Fibroblast of skin of right quadriceps (primary cell): ENCODE results near the gene TMEM256.
"Not testable (repeated sequence)": the region's sequence is repeated elsewhere in the genome, so short reads cannot be mapped to it uniquely, and the experiment has no call there.

ENCODE experiments used
- DNase-seq: peaks from one replicate; pipeline ENCODE4 v3.0.0-alpha.2; 2013

TMEM256 gene

DNA sequence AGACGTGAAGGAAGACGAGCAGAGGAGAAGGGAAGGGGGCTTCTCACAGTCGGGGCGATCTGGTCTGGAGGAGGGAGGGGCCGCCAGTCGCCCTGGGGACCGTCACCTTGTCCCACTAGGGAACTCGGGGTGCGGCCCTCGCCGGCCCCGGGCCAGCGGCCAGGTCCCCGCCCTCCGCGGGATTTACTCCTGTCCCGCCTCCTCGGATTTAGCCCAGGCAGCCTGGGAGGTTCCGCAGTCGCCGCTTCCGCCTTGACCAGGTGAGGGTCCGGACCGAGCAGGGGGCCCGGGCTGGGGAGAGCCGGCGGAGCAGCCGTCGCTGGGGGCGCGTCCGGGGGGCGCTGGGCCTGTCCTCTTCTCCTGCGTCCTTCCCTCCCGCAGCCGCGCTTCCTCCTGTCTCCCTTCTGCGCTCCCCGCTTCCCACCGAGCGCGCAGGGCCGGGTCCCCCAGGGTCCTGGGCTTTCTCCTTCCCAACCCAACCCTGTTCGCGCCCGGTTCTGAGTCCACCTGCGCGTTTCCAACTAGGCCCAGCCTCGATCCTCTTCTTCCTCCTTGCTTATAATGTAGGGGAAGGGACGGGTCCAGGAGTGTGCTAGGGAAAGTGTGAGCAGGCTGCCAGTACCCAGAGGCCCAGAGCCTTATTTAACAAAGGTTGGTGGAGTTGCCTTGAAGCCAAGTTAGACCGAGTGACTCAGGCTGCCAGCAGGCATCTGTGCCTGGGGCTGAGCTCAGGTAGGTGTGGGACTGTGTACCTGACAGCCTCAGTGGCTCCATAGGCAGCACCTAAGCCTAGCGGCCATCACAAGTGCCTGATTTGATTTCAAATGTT, 22.8 kb downstream of the TMEM256 start, which contains the start of gene TNK1:
Gene TNK1 (plus strand): TSS at position 235 of the 829 bp plus-strand sequence. CDS start 1,838 bp downstream, outside the sequence.
- no peak for DNase-seq

DNA sequence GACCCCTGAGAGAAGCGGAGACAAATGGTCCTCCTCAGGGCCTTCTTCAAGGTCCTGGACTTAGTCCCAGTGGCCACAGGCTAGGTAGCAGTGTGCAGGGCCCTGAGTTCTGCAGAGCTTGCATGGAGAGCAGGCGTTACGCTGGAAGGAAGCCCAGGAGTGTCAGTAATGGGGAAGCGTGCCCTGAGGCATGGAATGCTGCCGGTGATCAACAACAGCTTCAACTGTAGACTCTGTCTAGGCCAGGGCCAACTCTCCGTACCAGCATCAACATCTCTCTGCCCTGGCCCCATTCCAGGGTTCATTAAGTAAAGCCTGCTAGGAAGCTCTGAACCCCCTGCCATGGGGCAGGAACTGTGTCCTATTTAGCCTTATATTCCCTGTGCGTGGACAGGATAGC, 23.6 kb downstream of the TMEM256 start:
- DNase-seq: peak; percentile 25

DNA sequence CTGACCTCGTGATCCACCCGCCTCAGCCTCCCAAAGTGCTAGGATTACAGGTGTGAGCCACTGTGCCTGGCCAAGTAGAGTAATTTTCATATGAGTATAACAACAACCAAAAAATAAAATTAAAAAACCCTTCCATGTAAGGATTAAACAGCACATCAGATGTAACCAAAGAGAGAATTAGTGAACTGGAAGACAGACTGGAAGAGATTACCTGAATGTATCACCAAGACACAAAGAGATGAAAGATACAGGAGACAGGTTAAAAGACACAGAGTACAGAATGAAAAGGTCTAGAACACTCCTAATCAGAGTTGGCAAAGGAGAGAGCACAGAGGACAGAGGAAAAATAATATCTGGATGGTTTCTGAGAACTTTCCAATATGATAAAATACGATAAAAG, 24.8 kb downstream of the TMEM256 start:
- DNase-seq: no peak

DNA sequence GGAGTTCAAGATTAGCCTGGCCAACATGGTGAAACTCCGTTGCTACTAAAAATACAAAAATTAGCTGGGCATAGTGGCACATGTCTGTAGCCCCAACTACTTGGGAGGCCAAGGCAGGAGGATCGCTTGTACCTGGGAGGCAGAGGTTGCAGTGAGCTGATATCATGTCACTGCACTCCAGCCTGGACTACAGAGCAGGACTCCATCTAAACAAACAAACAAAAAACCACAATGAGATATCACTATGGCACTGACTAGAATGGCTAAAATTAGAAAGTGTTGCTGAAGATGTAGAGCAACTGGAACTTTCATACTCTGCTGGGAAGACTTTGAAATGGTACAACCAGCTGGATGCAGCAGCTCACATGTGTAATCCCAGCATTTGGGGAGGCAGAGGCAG, 29.5 kb downstream of the TMEM256 start:
- DNase-seq: no peak

DNA sequence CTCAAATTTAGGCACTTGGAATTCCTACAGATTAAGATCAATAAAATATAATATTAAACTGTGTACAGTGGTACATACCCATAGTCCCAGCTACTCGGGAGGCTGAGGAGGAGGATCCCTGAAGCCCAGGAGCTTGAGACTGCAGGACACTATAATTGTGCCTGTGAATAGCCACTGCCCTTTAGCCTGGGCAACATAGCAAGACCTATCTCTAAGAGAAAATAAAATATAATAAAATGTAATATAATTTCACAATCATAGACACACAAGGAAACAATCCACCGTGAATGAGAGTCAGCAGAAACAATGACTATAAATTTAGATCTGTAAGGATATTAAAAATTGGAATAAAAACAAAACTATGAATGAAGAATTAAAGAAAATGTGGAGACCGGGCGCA, 33.0 kb downstream of the TMEM256 start:
- no peak for DNase-seq

DNA sequence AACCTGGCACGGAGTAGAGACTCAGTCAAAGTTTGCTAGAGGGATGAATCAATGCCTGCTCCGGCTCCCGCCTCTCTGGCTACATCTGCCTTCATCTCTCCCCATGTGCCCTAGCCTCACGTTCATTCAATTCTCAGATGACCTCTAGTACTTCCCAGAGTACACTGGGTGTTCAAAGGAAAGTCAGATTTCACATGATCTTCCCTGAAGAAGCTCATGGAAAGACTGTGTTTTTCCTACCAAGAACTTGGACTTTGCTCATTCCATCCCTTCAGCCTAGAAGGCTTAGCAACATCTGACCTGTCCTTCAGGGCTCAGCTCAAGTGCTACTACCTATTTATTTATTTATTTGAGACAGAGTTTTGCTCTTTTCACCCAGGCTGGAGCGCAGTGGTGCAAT, 34.1 kb downstream of the TMEM256 start:
- no peak for DNase-seq

DNA sequence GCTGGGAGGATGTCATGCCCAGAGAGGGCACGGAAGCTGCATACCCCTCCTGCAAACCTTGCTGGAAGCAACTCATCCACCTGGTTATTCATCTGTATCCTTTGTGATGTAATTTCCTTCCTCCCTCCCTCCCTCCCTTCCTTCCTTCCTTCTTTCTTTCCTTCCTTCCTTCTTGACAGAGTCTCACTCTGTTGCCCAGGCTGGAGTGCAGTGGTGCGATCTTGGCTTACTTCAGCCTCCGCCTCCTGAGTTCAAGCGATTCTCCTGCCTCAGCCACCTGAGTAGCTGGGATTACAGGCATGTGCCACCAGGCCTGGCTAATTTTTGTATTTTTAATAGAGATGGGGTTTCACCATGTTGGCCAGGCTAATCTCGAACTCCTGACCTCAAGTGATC, 35.3 kb downstream of the TMEM256 start:
- not testable (repeated sequence) for DNase-seq

DNA sequence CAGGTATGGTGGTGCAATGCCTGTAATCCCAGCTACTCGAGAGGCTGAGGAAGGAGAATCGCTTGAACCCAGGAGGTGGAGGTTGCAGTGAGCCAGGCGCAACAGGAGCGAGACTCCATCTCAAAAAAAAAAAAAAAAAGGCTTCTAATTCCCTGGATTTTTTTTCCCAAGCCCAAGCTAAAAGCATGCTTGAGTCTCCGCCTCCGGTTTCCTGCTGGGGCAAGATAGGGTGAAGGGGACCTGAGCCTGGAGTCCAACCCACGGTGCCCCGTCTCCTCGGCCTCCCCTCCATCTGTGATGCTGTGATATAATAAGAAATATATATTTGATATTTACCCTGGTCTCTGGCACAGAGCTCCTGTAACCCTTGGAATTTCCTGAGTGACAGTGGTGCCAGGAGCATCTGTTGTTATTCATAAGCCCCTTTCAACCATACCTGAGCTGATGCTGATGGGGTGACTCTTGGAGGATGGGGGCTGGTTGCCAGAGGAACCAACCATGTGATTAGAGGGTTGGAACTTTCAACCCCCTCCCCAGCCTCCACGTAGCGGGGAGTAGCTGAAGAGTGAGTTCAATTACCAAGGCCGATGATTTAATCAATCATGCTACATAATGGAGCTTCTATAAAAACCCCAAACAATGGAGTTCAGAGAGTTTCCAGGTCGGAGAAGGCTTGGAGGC, 35.8 kb downstream of the TMEM256 start:
- DNase-seq: no peak

DNA sequence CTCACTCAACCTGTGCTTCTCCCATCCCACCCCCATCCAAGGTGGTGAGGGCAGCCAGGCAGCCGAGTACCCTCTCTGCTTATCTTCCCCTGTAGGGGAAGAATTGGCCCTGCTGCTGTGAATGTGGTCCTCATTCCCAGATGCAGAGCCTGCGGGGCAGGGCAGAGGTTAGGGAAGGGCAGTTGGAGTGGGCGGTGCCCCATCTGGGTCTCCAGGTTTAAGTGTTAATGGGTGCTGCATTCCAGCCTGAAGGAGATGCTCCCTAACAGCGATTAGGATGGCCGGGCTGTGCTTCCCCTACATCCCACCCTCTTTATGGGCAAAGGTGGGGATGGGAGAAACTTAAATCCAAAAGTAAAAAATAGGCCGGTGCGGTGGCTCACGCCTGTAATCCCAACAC, 36.8 kb downstream of the TMEM256 start:
- DNase-seq: no peak

DNA sequence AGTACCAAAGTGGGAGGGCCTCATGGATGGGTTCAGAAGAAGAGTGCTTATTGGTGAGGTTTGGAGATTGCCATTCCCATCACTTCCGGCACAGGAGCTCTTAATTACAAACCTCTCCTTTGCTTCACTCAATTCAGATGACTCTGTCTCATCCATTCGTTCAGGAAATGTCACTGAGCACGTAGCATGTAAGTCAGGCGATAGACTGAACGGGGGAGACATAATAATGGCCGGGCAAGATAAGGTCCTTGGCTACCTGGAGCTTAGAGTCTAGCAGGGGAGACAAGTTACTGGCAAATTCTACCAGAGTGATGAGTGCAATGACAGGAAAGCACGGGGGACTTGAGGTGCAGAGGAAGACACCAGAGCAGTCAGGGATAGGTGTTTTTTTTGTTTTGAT, 37.9 kb downstream of the TMEM256 start:
- not testable (repeated sequence) for DNase-seq

DNA sequence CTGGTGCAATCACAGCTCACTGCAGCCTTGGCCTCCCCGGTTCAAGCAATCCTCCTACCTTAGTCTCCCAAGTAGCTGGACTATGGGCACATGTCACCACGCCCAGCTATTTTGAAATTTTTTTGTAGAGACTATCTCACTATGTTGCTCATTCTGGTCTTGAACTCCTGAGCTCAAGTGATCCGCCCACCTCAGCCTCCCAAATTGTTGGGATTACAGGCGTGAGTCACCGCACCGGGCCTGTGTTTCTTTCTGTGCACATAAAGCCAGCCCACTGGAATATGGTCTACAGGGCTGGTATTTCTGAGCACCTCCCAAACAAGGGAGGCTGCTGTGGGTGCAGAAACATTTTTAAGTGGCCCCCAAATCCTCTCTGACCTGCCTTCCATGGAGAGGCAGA, 40.6 kb downstream of the TMEM256 start:
- no peak for DNase-seq

DNA sequence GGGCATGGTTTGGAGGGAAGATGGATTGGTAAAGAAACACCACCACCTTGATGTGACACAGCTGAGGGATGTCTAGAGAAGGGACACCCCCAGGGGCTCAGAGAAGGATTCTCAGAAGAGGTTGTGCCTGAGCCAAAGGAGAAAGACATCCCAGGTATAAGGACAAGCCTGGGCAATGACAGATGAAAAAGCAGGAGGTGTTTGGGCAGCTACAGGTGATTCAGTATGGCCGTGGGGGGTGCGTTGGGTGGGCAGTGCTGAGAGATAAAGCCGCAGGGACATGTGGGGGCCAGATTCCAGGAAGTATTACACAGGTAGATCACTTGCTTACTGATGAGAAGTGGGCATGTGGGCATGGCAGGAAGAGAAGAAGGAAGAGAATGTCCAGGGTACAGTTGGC, 42.0 kb downstream of the TMEM256 start:
- DNase-seq: no peak

DNA sequence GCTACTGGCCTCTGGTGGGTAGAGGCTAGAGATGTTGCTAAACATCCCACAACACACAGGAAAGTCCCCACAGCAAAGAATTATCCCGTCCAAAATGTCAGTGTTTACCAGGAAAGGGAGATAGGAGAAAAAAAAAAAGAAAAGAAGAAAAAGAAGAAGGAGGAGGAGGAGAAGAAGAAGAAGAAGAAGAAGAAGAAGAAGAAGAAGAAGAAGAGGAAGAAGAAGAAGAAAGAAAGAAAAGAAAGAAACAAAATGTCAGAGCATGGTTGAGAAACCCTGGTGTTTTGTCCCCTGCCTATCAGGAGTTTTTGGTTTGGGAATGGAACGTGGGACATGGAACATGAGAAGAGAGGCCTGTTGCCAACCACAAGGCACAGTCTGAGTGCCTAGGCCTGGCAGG, 46.5 kb downstream of the TMEM256 start:
- no peak for DNase-seq

DNA sequence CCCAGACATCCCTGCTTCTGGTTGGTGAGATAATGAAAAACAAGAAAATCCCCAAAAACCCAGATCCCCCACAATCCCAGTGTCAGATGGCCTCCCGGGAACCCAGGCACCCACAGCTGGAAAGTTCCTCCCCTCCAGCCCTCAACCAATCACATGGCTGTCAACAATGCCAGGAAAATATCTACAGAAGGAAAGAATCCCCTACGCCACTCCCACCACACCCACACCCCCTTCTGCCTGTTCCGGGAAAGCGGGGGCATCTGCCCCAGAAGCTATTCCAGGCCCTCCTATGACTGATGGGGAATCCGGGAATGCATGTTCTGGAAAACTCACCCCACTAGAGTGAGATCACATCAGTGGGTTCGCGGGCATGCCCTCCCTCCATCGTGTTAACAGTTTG, 47.1 kb downstream of the TMEM256 start:
- peak; percentile 29 for DNase-seq

DNA sequence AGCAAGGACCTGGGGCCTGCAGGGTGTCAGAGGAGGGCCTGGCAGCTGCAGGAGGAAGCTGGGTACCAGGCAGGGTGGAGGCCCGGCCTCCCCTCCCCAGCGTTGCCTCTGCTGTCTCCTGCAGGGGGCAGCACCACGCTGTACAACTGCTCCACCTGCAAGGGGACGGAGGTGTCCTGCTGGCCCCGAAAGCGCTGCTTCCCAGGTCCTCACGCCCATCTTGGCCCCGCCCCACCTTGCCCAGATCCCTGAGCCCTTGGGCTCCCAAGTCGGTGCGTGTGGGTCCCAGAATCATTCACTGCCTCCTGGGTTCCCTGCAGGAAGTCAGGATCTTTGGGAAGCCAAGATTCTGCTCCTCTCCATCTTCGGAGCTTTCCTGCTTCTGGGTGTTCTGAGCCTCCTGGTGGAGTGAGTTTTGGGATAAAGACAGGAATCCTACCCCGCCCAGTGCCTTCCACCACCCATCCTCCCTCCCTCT, 47.8 kb downstream of the TMEM256 start:
- DNase-seq: peak; percentile 56

DNA sequence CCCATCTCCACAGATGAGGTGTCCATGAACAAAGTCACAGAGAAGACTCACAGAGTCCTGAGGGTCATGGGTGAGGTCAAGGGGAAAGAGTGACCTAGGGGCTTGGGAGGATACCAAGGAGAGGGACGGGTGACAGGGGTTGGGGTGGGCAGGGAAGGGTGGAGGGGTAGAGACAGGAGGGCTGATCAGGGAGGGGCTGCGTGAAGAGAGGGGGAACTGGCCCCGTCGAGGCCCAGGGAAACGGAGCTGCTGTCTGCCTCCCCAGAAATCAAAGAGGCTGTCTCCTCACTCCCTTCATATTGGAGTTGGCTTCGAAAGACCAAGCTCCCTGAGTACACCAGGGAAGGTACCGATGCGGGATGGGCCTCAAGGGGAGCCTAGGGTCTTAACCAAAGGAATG, 48.3 kb downstream of the TMEM256 start:
- DNase-seq: no peak

DNA sequence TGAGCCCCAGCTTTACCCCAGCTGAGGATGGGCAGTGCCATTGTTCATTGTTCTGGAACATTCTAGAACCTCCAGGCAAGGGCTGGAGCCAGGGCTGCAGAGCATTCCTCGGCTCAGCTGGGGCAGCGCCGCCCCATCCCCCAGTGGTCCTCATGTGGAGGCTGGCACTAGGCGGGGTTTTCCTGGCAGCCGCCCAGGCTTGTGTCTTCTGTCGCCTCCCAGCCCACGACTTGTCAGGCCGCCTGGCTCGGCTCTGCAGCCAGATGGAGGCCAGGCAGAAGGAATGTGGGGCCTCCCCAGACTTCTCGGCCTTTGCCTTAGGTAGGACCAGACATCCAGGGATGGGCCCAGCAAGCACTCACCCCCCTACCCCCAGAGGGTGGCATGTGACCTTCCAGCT, 48.8 kb downstream of the TMEM256 start, which contains the start of gene TMEM95:
Gene TMEM95 (plus strand): TSS at position 104 of the 400 bp plus-strand sequence. CDS start 49 bp downstream, at position 153.
- peak; percentile 29 for DNase-seq

DNA sequence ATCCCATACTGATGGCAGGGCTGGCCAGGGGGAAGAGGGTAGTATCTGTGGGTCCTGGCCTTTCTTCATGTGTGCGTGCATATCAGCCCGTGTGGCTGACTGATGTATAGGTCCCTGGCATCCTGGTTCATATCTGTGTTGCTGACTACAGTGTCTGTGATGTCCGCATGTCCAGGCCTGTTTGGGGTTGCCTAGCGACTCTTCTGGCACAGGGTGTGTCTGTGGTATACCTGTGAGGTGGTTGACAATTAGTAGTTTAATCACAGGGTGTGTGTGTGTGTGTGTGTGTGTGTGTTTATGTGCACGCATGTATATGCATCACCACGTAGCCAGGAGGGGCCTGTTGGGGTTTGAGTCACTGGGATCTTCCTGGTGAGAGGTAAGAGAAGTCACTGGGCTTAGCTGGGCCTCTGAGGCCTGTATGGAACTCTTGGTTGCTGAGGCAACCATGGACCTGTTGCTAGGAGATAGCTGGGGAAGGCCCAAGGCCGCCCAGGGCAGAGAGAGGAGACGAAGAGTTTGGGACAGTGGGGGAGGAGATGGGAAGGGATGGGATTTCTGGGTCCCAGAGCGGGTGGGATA, 49.5 kb downstream of the TMEM256 start:
- peak; percentile 64 for DNase-seq
